Trophoblast cell (in vitro differentiated cells and primary cell): ENCODE measurements around the gene STIM1.

Experiments used
- DNase-seq, 2 donors: peaks; one replicate each; pipeline ENCODE4 v3.0.0-alpha.2; 2016
- H2AFZ ChIP-seq: 2 replicates; pipeline ENCODE4 v1.6.1; 2013; ENCODE audit warnings: low read length, moderate library complexity, mild to moderate bottlenecking; ENCODE audit not compliant: insufficient read depth, poor library complexity
- H2AK5ac ChIP-seq: 2 replicates; pipeline ENCODE4 v1.6.1; 2013; ENCODE audit warnings: mild to moderate bottlenecking, low read length
- H2BK120ac ChIP-seq: 2 replicates; pipeline ENCODE4 v1.6.1; 2013; ENCODE audit warnings: low read length, mild to moderate bottlenecking, moderate library complexity; ENCODE audit not compliant: insufficient read depth, poor library complexity
- H2BK12ac ChIP-seq: 2 replicates; pipeline ENCODE4 v1.6.1; 2013; ENCODE audit warnings: mild to moderate bottlenecking, low read length, moderate library complexity
- H2BK5ac ChIP-seq: 2 replicates; pipeline ENCODE4 v1.6.1; 2013; ENCODE audit warnings: low read length, low read depth, moderate library complexity, mild to moderate bottlenecking; ENCODE audit not compliant: poor library complexity
- H3K14ac ChIP-seq: 2 replicates; pipeline ENCODE4 v1.6.1; 2013; ENCODE audit warnings: mild to moderate bottlenecking, low read length
- H3K18ac ChIP-seq: 2 replicates; pipeline ENCODE4 v1.6.1; 2013; ENCODE audit warnings: mild to moderate bottlenecking, low read length
- H3K23ac ChIP-seq: 2 replicates; pipeline ENCODE4 v1.6.1; 2013; ENCODE audit warnings: low read length
- H3K27ac ChIP-seq: 2 replicates; pipeline ENCODE4 v1.5.1; 2013; ENCODE audit warnings: low read depth, mild to moderate bottlenecking, inconsistent platforms, low read length, moderate library complexity
- H3K27me3 ChIP-seq: 2 replicates; pipeline ENCODE4 v1.6.1; 2013; ENCODE audit warnings: inconsistent platforms, mild to moderate bottlenecking, low read length, moderate library complexity; ENCODE audit not compliant: insufficient read depth
- H3K36me3 ChIP-seq, 2 experiments: 1 replicate in 1 of 2; 2 replicates in 1 of 2; pipeline ENCODE4 v1.6.1; 2013; ENCODE audit warnings: low read length in 2 of 2, mild to moderate bottlenecking in 2 of 2, moderate library complexity in 1 of 2; ENCODE audit not compliant: insufficient read depth in 2 of 2, control insufficient read depth in 1 of 2
- H3K4ac ChIP-seq: 2 replicates; pipeline ENCODE4 v1.6.1; 2013; ENCODE audit warnings: low read depth, mild to moderate bottlenecking, low read length, moderate library complexity
- H3K4me1 ChIP-seq, 2 experiments: 1 replicate in 1 of 2; 2 replicates in 1 of 2; pipeline ENCODE4 v1.6.1; 2013; ENCODE audit warnings: low read length in 2 of 2, mild to moderate bottlenecking in 2 of 2, moderate library complexity in 1 of 2; ENCODE audit not compliant: insufficient read depth in 2 of 2, control insufficient read depth in 1 of 2
- H3K4me2 ChIP-seq: 2 replicates; pipeline ENCODE4 v1.6.1; 2013; ENCODE audit warnings: inconsistent platforms, mild to moderate bottlenecking, low read length, moderate library complexity
- H3K4me3 ChIP-seq: 2 replicates; pipeline ENCODE4 v1.5.1; 2013; ENCODE audit warnings: mild to moderate bottlenecking, low read depth, low read length, inconsistent platforms
- H3K79me1 ChIP-seq: one replicate; pipeline ENCODE4 v1.6.1; 2013; ENCODE audit warnings: low read length
- H3K79me2 ChIP-seq: 2 replicates; pipeline ENCODE4 v1.6.1; 2013; ENCODE audit warnings: low read length, mild to moderate bottlenecking; ENCODE audit not compliant: control insufficient read depth, insufficient read depth, poor library complexity
- H3K9ac ChIP-seq: 2 replicates; pipeline ENCODE4 v1.6.1; 2013; ENCODE audit warnings: mild to moderate bottlenecking, low read length
- H3K9me3 ChIP-seq: 2 replicates; pipeline ENCODE4 v1.6.1; 2013; ENCODE audit warnings: low read depth, mild to moderate bottlenecking, control low read depth, inconsistent platforms, low read length; ENCODE audit not compliant: insufficient read depth
- H4K12ac ChIP-seq: 2 replicates; pipeline ENCODE4 v1.6.1; 2013; ENCODE audit warnings: low read depth, mild to moderate bottlenecking, low read length, moderate library complexity
- H4K8ac ChIP-seq: 2 replicates; pipeline ENCODE4 v1.6.1; 2013; ENCODE audit warnings: low read depth, mild to moderate bottlenecking, low read length, moderate library complexity
- H4K91ac ChIP-seq: one replicate; pipeline ENCODE4 v1.6.1; 2013; ENCODE audit warnings: low read depth, mild to moderate bottlenecking, low read length, moderate library complexity
- WGBS: extraction: QIAGEN DNeasy Blood & Tissue Kit; methylation state at CpG from one replicate; pipeline ENCODE4 v1.1.7; 2013; ENCODE audit warnings: missing lambda C conversion rate; ENCODE audit not compliant: insufficient read length, insufficient coverage; ENCODE audit errors: extremely low coverage; 5-methylcytosine and 5-hydroxymethylcytosine counted together

The STIM1 gene

DNA sequence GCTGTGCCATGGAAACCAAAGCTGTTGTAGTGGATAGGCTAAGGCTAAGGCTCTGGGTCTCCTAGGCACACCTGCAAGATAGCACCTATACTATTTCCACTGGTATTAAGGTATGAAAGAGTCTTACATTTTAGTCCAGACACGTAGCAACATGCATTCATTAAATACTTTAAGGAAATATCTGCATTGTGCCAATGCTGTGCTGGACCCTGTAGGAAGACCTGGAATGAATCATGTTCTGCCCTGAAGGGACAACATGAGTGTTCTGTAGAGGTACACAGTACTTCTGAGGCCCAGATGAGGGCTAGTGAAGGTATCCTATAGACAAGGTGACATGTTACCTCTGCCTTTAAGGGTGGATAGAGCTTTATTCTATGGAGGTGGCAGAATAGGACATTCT lies 204.0 kb downstream of the STIM1 start:
- H3K4me3 ChIP-seq = no peak overlapping the region
- H3K14ac ChIP-seq = peak overlapping the region; percentile 53
- no peak overlapping the region for H3K18ac ChIP-seq
- peak; percentile 82 to 95 for DNase-seq
- H2BK12ac ChIP-seq = peak overlapping the region; percentile 42
- H3K36me3 ChIP-seq = no peaks in the 10 kb centered on the region
- H4K8ac ChIP-seq = peak overlapping the region; percentile 17
- H3K4me2 ChIP-seq = no peak overlapping the region
- H3K9ac ChIP-seq = no peak overlapping the region
- peak overlapping the region; percentile 1 for H2BK5ac ChIP-seq
- peaks cover 4% of the 10 kb centered on the region for H3K79me1 ChIP-seq
- no CpG with 5 or more reads among the region's 1 CpG for WGBS
- H3K9me3 ChIP-seq = no peaks in the 10 kb centered on the region
- no peak overlapping the region for H3K23ac ChIP-seq
- H3K4me1 ChIP-seq = peaks cover 13 to 14% of the 10 kb centered on the region in 2 experiments
- H3K79me2 ChIP-seq = no peaks in the 10 kb centered on the region
- H2BK120ac ChIP-seq = peak overlapping the region; percentile 68
- H3K4ac ChIP-seq = peak overlapping the region; percentile 1
- no peak overlapping the region for H2AFZ ChIP-seq
- no peak overlapping the region for H2AK5ac ChIP-seq
- H4K91ac ChIP-seq = peak overlapping the region; percentile 20
- no peak overlapping the region for H3K27ac ChIP-seq
- no peak overlapping the region for H4K12ac ChIP-seq
- no peaks in the 10 kb centered on the region for H3K27me3 ChIP-seq

DNA sequence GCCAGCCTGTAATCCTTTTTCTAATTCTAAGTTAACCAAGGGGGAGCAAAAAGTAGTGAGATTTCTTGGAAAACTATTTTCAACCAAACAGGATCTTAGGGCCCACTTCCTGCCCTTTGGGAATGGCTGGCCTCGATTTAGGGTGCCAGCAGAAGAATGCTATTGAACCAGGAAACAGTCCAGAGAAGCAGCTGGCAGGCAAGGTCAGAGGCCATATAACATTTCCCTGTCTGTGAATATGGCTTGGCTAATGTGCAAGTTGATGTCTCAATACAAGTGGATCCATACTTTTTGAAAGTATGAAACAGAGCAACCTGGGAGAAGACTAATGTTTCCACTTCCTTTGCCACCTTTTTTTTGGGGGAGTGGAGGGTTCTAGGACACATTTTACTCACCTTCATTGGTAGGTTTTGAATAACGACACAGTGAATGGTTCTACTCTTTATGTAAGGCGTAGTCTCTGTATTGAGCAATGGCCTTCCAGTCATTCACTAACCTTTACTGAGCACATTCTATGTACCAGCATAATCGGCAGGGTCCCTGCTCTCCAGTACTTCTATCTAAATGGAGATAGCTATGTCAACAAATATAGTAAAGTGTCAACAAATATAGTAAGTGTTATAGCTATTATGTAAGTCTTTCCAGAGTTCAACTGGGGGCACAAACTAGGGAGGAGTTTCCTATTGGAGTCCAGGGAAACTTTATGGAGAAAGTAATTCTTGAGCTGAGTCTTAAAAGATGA lies 204.9 kb downstream of the STIM1 start:
- Histone ChIP-seq H3K4ac (no peak overlapping the region), H3K14ac (no peak overlapping the region), H4K8ac (no peak overlapping the region), H3K36me3 (no peaks in the 10 kb centered on the region), H3K23ac (no peak overlapping the region), H3K27ac (no peak overlapping the region), H2BK5ac (no peak overlapping the region), H3K4me1 (peaks cover 13 to 14% of the 10 kb centered on the region in 2 experiments), H3K27me3 (no peaks in the 10 kb centered on the region), H2AK5ac (no peak overlapping the region), H3K9me3 (no peaks in the 10 kb centered on the region), H4K12ac (no peak overlapping the region), H3K79me1 (peaks cover 4% of the 10 kb centered on the region), H3K4me3 (no peak overlapping the region), H3K79me2 (no peaks in the 10 kb centered on the region), H2BK12ac (no peak overlapping the region), H3K18ac (no peak overlapping the region), H2AFZ (no peak overlapping the region), H3K9ac (no peak overlapping the region), H3K4me2 (no peak overlapping the region), H4K91ac (no peak overlapping the region), H2BK120ac (peak overlapping the region; percentile 25)
- peak; percentile 78 to 88 for DNase-seq
- WGBS = no CpG with 5 or more reads among the region's 4 CpGs

DNA sequence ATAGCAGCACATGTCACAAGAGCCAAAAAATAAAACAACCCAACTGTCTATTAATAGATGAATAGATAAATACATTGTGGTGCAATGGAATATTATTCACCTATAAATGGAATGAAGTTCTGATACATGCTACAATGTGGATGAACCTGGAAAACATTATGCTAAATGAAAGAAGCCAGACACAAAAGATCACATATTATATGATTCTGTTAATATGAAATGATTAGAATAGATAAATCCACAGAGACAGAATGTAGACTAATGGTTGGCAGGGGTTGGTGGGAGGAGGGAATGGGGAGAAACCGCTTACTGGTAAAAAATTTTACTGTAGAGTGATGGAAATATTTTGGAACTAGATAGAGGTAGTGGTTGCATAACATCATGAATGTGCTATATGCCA lies 206.2 kb downstream of the STIM1 start:
- peak in 1 of 2 donors; percentile 33 for DNase-seq
- Histone ChIP-seq H2BK5ac (no peak overlapping the region), H3K4ac (no peak overlapping the region), H3K14ac (no peak overlapping the region), H4K12ac (no peak overlapping the region), H3K4me1 (peaks cover 13 to 14% of the 10 kb centered on the region in 2 experiments), H3K36me3 (no peaks in the 10 kb centered on the region), H2BK120ac (no peak overlapping the region), H3K4me3 (no peak overlapping the region), H3K9me3 (no peaks in the 10 kb centered on the region), H2AK5ac (no peak overlapping the region), H4K8ac (no peak overlapping the region), H3K18ac (no peak overlapping the region), H3K79me2 (no peaks in the 10 kb centered on the region), H3K4me2 (no peak overlapping the region), H3K23ac (no peak overlapping the region), H2AFZ (no peak overlapping the region), H3K79me1 (peaks cover 4% of the 10 kb centered on the region), H3K27me3 (no peaks in the 10 kb centered on the region), H3K27ac (no peak overlapping the region), H4K91ac (no peak overlapping the region), H2BK12ac (no peak overlapping the region), H3K9ac (no peak overlapping the region)
- WGBS = no CpG with 5 or more reads among the region's 1 CpG

DNA sequence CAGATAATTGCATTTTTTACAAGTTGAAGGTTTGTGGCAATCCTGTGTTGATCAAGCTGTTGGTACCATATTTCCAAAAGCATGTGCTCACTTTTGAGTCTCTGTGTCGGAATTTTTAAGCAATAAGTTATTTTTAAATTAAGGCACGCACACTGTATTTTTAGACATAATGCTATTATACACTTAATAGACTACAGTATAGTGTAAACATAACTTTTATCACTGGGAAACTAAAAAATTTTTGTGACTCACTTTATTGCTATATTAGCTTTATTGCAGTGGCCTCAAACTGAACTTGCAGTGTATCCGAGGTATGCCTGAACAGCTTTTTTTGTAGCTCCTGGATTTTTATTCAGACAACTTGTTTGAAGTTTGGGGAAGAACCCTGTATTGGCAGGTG lies 207.9 kb downstream of the STIM1 start:
- peaks cover 4% of the 10 kb centered on the region for H3K79me1 ChIP-seq
- H4K12ac ChIP-seq = no peak overlapping the region
- no peak overlapping the region for H2AK5ac ChIP-seq
- H3K4me2 ChIP-seq = no peak overlapping the region
- H3K4me1 ChIP-seq = peaks cover 11 to 13% of the 10 kb centered on the region in 2 experiments
- no peak for DNase-seq
- no CpG with 5 or more reads among the region's 3 CpGs for WGBS
- H2BK120ac ChIP-seq = no peak overlapping the region
- H3K79me2 ChIP-seq = no peaks in the 10 kb centered on the region
- no peaks in the 10 kb centered on the region for H3K9me3 ChIP-seq
- H3K4me3 ChIP-seq = no peak overlapping the region
- no peak overlapping the region for H3K4ac ChIP-seq
- H3K27ac ChIP-seq = no peak overlapping the region
- no peak overlapping the region for H4K91ac ChIP-seq
- no peak overlapping the region for H3K14ac ChIP-seq
- no peak overlapping the region for H3K9ac ChIP-seq
- no peak overlapping the region for H2BK12ac ChIP-seq
- no peak overlapping the region for H3K18ac ChIP-seq
- no peaks in the 10 kb centered on the region for H3K36me3 ChIP-seq
- no peaks in the 10 kb centered on the region for H3K27me3 ChIP-seq
- no peak overlapping the region for H3K23ac ChIP-seq
- no peak overlapping the region for H2BK5ac ChIP-seq
- no peak overlapping the region for H4K8ac ChIP-seq
- H2AFZ ChIP-seq = no peak overlapping the region
